Measurements from ENCODE around the gene SETD7.

DNA sequence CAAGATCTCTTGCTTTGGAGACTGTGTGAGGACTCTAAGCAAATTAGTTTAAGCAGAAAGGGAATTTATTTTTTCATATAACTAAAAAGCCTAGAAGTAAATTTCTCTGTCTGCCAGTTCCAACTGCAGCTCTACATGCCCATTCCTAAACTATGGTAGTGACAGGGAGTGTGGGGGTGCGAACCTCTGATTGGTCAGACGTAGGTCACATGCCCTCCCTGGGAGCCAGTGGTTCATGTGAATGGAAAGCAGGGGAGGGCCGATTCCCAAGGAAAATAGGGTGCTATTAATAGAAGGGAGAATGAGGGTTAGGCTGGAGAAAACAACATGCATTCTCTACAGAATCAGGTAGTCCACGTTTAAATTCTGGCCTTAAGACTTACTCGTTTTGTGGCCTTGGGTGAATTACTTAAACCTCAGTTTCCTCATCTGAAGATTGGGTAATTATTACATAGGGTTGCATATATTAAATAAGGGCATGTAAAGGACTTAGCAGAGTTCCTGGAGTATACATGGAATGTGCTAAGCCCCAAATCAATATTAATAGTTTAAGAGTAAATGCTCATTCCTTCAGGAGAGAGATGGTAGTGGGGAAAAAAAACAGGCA is 94.9 kb downstream of the SETD7 start:
- TF ChIP-seq, protein P1, sequence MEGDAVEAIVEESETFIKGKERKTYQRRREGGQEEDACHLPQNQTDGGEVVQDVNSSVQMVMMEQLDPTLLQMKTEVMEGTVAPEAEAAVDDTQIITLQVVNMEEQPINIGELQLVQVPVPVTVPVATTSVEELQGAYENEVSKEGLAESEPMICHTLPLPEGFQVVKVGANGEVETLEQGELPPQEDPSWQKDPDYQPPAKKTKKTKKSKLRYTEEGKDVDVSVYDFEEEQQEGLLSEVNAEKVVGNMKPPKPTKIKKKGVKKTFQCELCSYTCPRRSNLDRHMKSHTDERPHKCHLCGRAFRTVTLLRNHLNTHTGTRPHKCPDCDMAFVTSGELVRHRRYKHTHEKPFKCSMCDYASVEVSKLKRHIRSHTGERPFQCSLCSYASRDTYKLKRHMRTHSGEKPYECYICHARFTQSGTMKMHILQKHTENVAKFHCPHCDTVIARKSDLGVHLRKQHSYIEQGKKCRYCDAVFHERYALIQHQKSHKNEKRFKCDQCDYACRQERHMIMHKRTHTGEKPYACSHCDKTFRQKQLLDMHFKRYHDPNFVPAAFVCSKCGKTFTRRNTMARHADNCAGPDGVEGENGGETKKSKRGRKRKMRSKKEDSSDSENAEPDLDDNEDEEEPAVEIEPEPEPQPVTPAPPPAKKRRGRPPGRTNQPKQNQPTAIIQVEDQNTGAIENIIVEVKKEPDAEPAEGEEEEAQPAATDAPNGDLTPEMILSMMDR (IDR thresholded peaks at IDR 0.05), result no peak
- no peak for TF ChIP-seq POLR2A (IDR thresholded peaks at IDR 0.05)

Measured in esophagus squamous epithelium (tissue), 4 donors.